HEK293 (cell line): Measurements from ENCODE around the gene LHFPL6.

ENCODE experiments used
- CTCF ChIA-PET: fragments of 350-600 bp; formaldehyde crosslinking; extraction: SDS; loops from one replicate; lab custom pipeline; 2021; ENCODE audit warnings: antibody characterized with exemption; lab: Yijun Ruan, JAX
- POLR2A ChIA-PET: fragments of 300-600 bp; formaldehyde crosslinking; extraction: SDS; loops from one replicate; lab custom pipeline; 2020; ENCODE audit warnings: antibody characterized with exemption, inconsistent platforms; lab: Yijun Ruan, JAX
- H3K27ac ChIP-seq: fragments of 200-500 bp; sonication (Bioruptor generic); 2 replicates; pipeline ENCODE4 v1.5.1; 2014; ENCODE audit warnings: low read depth, low read length, control low read depth, inconsistent platforms; ENCODE audit errors: extremely low read depth
- H3K36me3 ChIP-seq, 2 experiments: fragments of 200-500 bp in 1 of 2; sonication (Bioruptor generic) in 1 of 2; 1 replicate in 1 of 2; 2 replicates in 1 of 2; pipeline ENCODE4 v1.5.1; 2014 to 2017; ENCODE audit warnings: inconsistent platforms in 2 of 2, low read length in 2 of 2; ENCODE audit not compliant: control insufficient read depth in 2 of 2, insufficient read depth in 1 of 2
- H3K4me1 ChIP-seq: fragments of 200-500 bp; sonication (Bioruptor generic); 2 replicates; pipeline ENCODE4 v1.5.1; 2014; ENCODE audit warnings: mild to moderate bottlenecking, low read length, inconsistent platforms; ENCODE audit not compliant: control insufficient read depth, insufficient read depth
- H3K4me3 ChIP-seq: 2 replicates; pipeline ENCODE4 v1.5.1; 2011; ENCODE audit warnings: low read depth, mild to moderate bottlenecking, control low read depth, low read length, moderate library complexity
- H3K9me3 ChIP-seq: fragments of 200-500 bp; sonication (Bioruptor generic); 2 replicates; pipeline ENCODE4 v1.5.1; 2014; ENCODE audit warnings: low read depth, low read length, inconsistent platforms; ENCODE audit not compliant: control insufficient read depth, insufficient read depth
- AEBP2 ChIP-seq: fragments of 450-650 bp; formaldehyde crosslinking; IDR thresholded peaks from 2 replicates; pipeline ENCODE4 v1.5.1; 2016; ENCODE audit warnings: missing biosample characterization, missing genetic modification characterization, borderline replicate concordance
- GLI4 ChIP-seq: fragments of 450-650 bp; formaldehyde crosslinking; IDR thresholded peaks from 2 replicates; pipeline ENCODE4 v1.5.1; 2016; ENCODE audit warnings: missing biosample characterization, missing genetic modification characterization
- KLF10 ChIP-seq: fragments of 450-650 bp; IDR thresholded peaks from 2 replicates; pipeline ENCODE4 v1.5.1; 2018; ENCODE audit warnings: missing biosample characterization, mild to moderate bottlenecking, missing genetic modification characterization
- PRDM10 ChIP-seq: fragments of 450-650 bp; formaldehyde crosslinking; IDR thresholded peaks from 2 replicates; pipeline ENCODE4 v1.5.1; 2016; ENCODE audit warnings: missing biosample characterization, missing genetic modification characterization
- RBAK ChIP-seq: fragments of 450-650 bp; formaldehyde crosslinking; IDR thresholded peaks from 2 replicates; pipeline ENCODE4 v1.5.1; 2016; ENCODE audit warnings: missing biosample characterization, missing genetic modification characterization
- YY1 ChIP-seq: fragments of 450-650 bp; formaldehyde crosslinking; IDR thresholded peaks from 2 replicates; pipeline ENCODE4 v1.5.1; 2018; ENCODE audit warnings: missing biosample characterization, missing genetic modification characterization
- ZBTB49 ChIP-seq: fragments of 450-650 bp; formaldehyde crosslinking; IDR thresholded peaks from 2 replicates; pipeline ENCODE4 v1.5.1; 2016; ENCODE audit warnings: missing biosample characterization, missing genetic modification characterization, low read depth
- ZNF112 ChIP-seq: fragments of 450-650 bp; formaldehyde crosslinking; IDR thresholded peaks from 2 replicates; pipeline ENCODE4 v1.5.0; 2017; ENCODE audit warnings: missing biosample characterization, missing genetic modification characterization
- ZNF148 ChIP-seq: fragments of 450-650 bp; formaldehyde crosslinking; IDR thresholded peaks from 2 replicates; pipeline ENCODE4 v1.5.0; 2017; ENCODE audit warnings: missing biosample characterization, missing genetic modification characterization, borderline replicate concordance
- ZNF221 ChIP-seq: fragments of 450-650 bp; formaldehyde crosslinking; IDR thresholded peaks from 2 replicates; pipeline ENCODE4 v1.5.1; 2017; ENCODE audit warnings: missing biosample characterization, missing genetic modification characterization, borderline replicate concordance
- ZNF426 ChIP-seq: fragments of 450-650 bp; formaldehyde crosslinking; IDR thresholded peaks from 2 replicates; pipeline ENCODE4 v1.5.1; 2017; ENCODE audit warnings: missing biosample characterization, missing genetic modification characterization, mild to moderate bottlenecking, inconsistent platforms, moderate library complexity
- ZNF473 ChIP-seq: fragments of 450-650 bp; formaldehyde crosslinking; IDR thresholded peaks from 2 replicates; pipeline ENCODE4 v1.5.1; 2017; ENCODE audit warnings: missing biosample characterization, missing genetic modification characterization
- ZNF560 ChIP-seq: fragments of 450-650 bp; formaldehyde crosslinking; IDR thresholded peaks from 2 replicates; pipeline ENCODE4 v1.5.1; 2017; ENCODE audit warnings: missing biosample characterization, missing genetic modification characterization, borderline replicate concordance

The LHFPL6 gene

GRCh38 chr13:39370554-39370953 is 232.4 kb downstream of the LHFPL6 start:
- Histone ChIP-seq H3K9me3 (no peaks in the 10 kb centered on the region), H3K27ac (no peak overlapping the region), H3K4me1 (no peaks in the 10 kb centered on the region), H3K36me3 (no peaks in the 10 kb centered on the region), H3K4me3 (no peak overlapping the region)
- CTCF ChIA-PET = no interaction called here
- TF ChIP-seq RBAK (tag by site-specific recombination) (no peak), ZNF221 (tag by site-specific recombination) (no peak), ZNF112 (tag by site-specific recombination) (no peak), ZBTB49 (no peak), GLI4 (tag by site-specific recombination) (no peak), KLF10 (tag by site-specific recombination) (no peak), ZNF426 (tag by site-specific recombination) (no peak), PRDM10 (tag by site-specific recombination) (no peak), ZNF148 (tag by site-specific recombination) (no peak), YY1 (tag by site-specific recombination) (no peak), AEBP2 (tag by site-specific recombination) (no peak), ZNF560 (tag by site-specific recombination) (no peak)
- POLR2A ChIA-PET = no interaction called here

GRCh38 chr13:39370048-39370447 is 232.9 kb downstream of the LHFPL6 start:
- Histone ChIP-seq H3K4me1 (no peaks in the 10 kb centered on the region), H3K4me3 (no peak overlapping the region), H3K27ac (no peak overlapping the region), H3K36me3 (no peaks in the 10 kb centered on the region), H3K9me3 (no peaks in the 10 kb centered on the region)
- ChIA-PET CTCF (no interaction called here), POLR2A (interaction anchor here (0.6 kb wide), 1 partner anchor 335 kb away, joined by 5 read pairs; no protein-coding TSS in a partner anchor)
- no peak for TF ChIP-seq ZNF473 (tag by site-specific recombination)
